IMR-90 (cell line): ENCODE measurements around the gene OR2A25. TPM values are rescaled to one million over a fixed set of nuclear protein-coding genes. Genes with fewer than 3 reads are reported as not detected.

Experiments
- ATAC-seq: fragments of 200-7000 bp; cut with Tn5 transposase; 2 replicates; pipeline ENCODE4 v1.9.1; 2020; ENCODE audit warnings: low read depth, mild to moderate bottlenecking, moderate library complexity
- BruUV-seq: library from RNA; stranded (reverse); fragments of 400-500 nt; replicated peaks from 2 replicates; lab custom pipeline; 2021; lab: Mats Ljungman, UMichigan
- CTCF ChIA-PET: fragments of 300-600 bp; formaldehyde crosslinking; extraction: SDS; loops from one replicate; lab custom pipeline; 2021; ENCODE audit warnings: antibody characterized with exemption; lab: Yijun Ruan, JAX
- POLR2A ChIA-PET: fragments of 300-600 bp; sonication (Branson Sonifier 250); formaldehyde crosslinking; loops from one replicate; lab custom pipeline; 2022; ENCODE audit warnings: antibody characterized with exemption; ENCODE audit not compliant: unreplicated experiment; lab: Charles Lee
- DNase-seq: peaks from one replicate; pipeline ENCODE4 v3.0.0; 2013
- H2AFZ ChIP-seq: replicated peaks from 2 replicates; pipeline ENCODE3; 2013; ENCODE audit warnings: low read length, mild to moderate bottlenecking; ENCODE audit not compliant: poor library complexity
- H2AK5ac ChIP-seq: 2 replicates; pipeline ENCODE4 v1.6.1; 2013; ENCODE audit warnings: low read depth, low read length, inconsistent platforms
- H2AK9ac ChIP-seq: replicated peaks from 2 replicates; pipeline ENCODE3; 2013; ENCODE audit warnings: mild to moderate bottlenecking, low read depth, low read length, moderate library complexity; ENCODE audit not compliant: poor library complexity
- H2BK120ac ChIP-seq: 2 replicates; pipeline ENCODE4 v1.6.1; 2013; ENCODE audit warnings: low read depth, low read length, inconsistent platforms
- H2BK15ac ChIP-seq: 3 replicates; pipeline ENCODE4 v1.6.1; 2013; ENCODE audit warnings: low read depth, low read length, inconsistent platforms
- H2BK20ac ChIP-seq: 2 replicates; pipeline ENCODE4 v1.6.1; 2013; ENCODE audit warnings: low read depth, mild to moderate bottlenecking, inconsistent platforms, low read length, moderate library complexity
- H2BK5ac ChIP-seq: 2 replicates; pipeline ENCODE4 v1.6.1; 2013; ENCODE audit warnings: mild to moderate bottlenecking, low read depth, low read length, inconsistent platforms; ENCODE audit not compliant: poor library complexity, severe bottlenecking
- H3K14ac ChIP-seq: replicated peaks from 2 replicates; pipeline ENCODE4 v1.6.1; 2013; ENCODE audit warnings: low read depth, low read length, inconsistent platforms
- H3K18ac ChIP-seq: 2 replicates; pipeline ENCODE4 v1.6.1; 2013; ENCODE audit warnings: low read depth, low read length, control low read depth
- H3K23ac ChIP-seq: 2 replicates; pipeline ENCODE4 v1.6.1; 2013; ENCODE audit warnings: low read depth, low read length, inconsistent platforms
- H3K27ac ChIP-seq: 2 replicates; pipeline ENCODE4 v1.5.1; 2013; ENCODE audit warnings: mild to moderate bottlenecking, control low read depth, low read length; ENCODE audit not compliant: insufficient read depth
- H3K27me3 ChIP-seq: 2 replicates; pipeline ENCODE4 v1.6.1; 2013; ENCODE audit warnings: low read length; ENCODE audit not compliant: control insufficient read depth, insufficient read depth
- H3K36me3 ChIP-seq: 2 replicates; pipeline ENCODE4 v1.6.1; 2013; ENCODE audit warnings: low read length, mixed read lengths; ENCODE audit not compliant: control insufficient read depth, insufficient read depth
- H3K4ac ChIP-seq: 2 replicates; pipeline ENCODE4 v1.6.1; 2013; ENCODE audit warnings: low read depth, low read length, inconsistent platforms
- H3K4me1 ChIP-seq: 2 replicates; pipeline ENCODE4 v1.6.1; 2013; ENCODE audit warnings: low read length, mixed read lengths; ENCODE audit not compliant: control insufficient read depth, insufficient read depth
- H3K4me2 ChIP-seq: 2 replicates; pipeline ENCODE4 v1.6.1; 2013; ENCODE audit warnings: low read depth, mild to moderate bottlenecking, control low read depth, low read length, moderate library complexity
- H3K4me3 ChIP-seq: 2 replicates; pipeline ENCODE4 v1.5.1; 2013; ENCODE audit warnings: low read depth, mild to moderate bottlenecking, control low read depth, low read length, moderate library complexity; ENCODE audit not compliant: insufficient read depth
- H3K56ac ChIP-seq: 2 replicates; pipeline ENCODE4 v1.6.1; 2013; ENCODE audit warnings: low read length, inconsistent platforms; ENCODE audit not compliant: insufficient read depth; ENCODE audit errors: extremely low read depth
- H3K79me1 ChIP-seq, 2 experiments: 2 replicates each; pipeline ENCODE4 v1.6.1; 2013; ENCODE audit warnings: low read length in 2 of 2, inconsistent platforms in 1 of 2, low read depth in 1 of 2
- H3K9ac ChIP-seq: 2 replicates; pipeline ENCODE4 v1.6.1; 2013; ENCODE audit warnings: low read depth, low read length, control low read depth
- H3K9me1 ChIP-seq: 2 replicates; pipeline ENCODE4 v1.6.1; 2013; ENCODE audit warnings: low read length, inconsistent platforms; ENCODE audit not compliant: insufficient read depth
- H3K9me3 ChIP-seq: 2 replicates; pipeline ENCODE4 v1.6.1; 2013; ENCODE audit warnings: low read length; ENCODE audit not compliant: control insufficient read depth, insufficient read depth
- H4K20me1 ChIP-seq: 2 replicates; pipeline ENCODE4 v1.6.1; 2013; ENCODE audit warnings: low read length, inconsistent platforms; ENCODE audit not compliant: insufficient read depth
- H4K5ac ChIP-seq: 2 replicates; pipeline ENCODE4 v1.6.1; 2013; ENCODE audit warnings: mild to moderate bottlenecking, low read depth, low read length, control low read depth
- H4K8ac ChIP-seq, 2 experiments: 2 replicates each; pipeline ENCODE4 v1.6.1; 2013; ENCODE audit warnings: low read depth in 2 of 2, low read length in 2 of 2, control low read depth in 1 of 2, inconsistent platforms in 1 of 2
- H4K91ac ChIP-seq: 2 replicates; pipeline ENCODE4 v1.6.1; 2013; ENCODE audit warnings: low read depth, low read length, inconsistent platforms; ENCODE audit not compliant: insufficient read depth
- NFE2L2 ChIP-seq: fragments of 150-350 bp; IDR thresholded peaks from 2 replicates; pipeline ENCODE4 v1.6.1; 2016; ENCODE audit warnings: low read depth, mild to moderate bottlenecking, low read length
- WGBS, 2 experiments: methylation state at CpG; one replicate each; pipeline versions ENCODE4 v1.1.5 to v1.1.7; 2013; ENCODE audit warnings: missing lambda C conversion rate in 2 of 2; ENCODE audit not compliant: insufficient read length in 1 of 2; ENCODE audit errors: extremely low coverage in 2 of 2; 5-methylcytosine and 5-hydroxymethylcytosine counted together
- dilution Hi-C: fragments of 300-500 bp; cut with HindIII; formaldehyde crosslinking; loops from one replicate; pipeline ENCODE4 v1.14.3; 2018; ENCODE audit warnings: low sequenced_read_pairs; ENCODE audit not compliant: unreplicated experiment
- in situ Hi-C: fragments of 300-500 bp; cut with MboI; formaldehyde crosslinking; loops from 3 replicates; pipeline ENCODE4 v1.14.3; 2019; ENCODE audit warnings: low sequenced_read_pairs, inconsistent platforms, mixed read lengths
- intact Hi-C: fragments of 100-400 bp; cut with micrococcal nuclease; formaldehyde crosslinking; loops from 2 replicates; pipeline ENCODE4 v1.10.0; 2022
- polyA plus RNA-seq, 3 experiments: library from polyadenylated mRNA; depleted of rRNA; stranded (reverse); fragments of >200 nt; gene quantifications; 2 replicates each; pipeline ENCODE4 v1.2.3, GENCODE V29; 2012; ENCODE audit warnings: low replicate concordance in 1 of 3
- total RNA-seq: library from RNA; depleted of rRNA; stranded (reverse); fragments of >200 nt; gene quantifications from 2 replicates; pipeline ENCODE4 v1.2.3, GENCODE V29; 2012

OR2A25 gene
- total and polyA plus RNA-seq, 2 of the 4 experiments (the other 2 are of a cell fraction): not detected

- no peak within 1 kb of the TSS for H3K4me2 ChIP-seq
- no peaks in the 10 kb centered on the region for H3K9me3 ChIP-seq
- no peak for ATAC-seq
- H3K14ac ChIP-seq: no peak within 1 kb of the TSS
- no peak within 1 kb of the TSS for H3K4ac ChIP-seq
- H4K91ac ChIP-seq: no peak within 1 kb of the TSS
- no peaks in the 10 kb centered on the region for H3K36me3 ChIP-seq
- no peak within 1 kb of the TSS for H2BK15ac ChIP-seq
- no peak within 1 kb of the TSS for H3K27ac ChIP-seq
- no CpG with 5 or more reads among the region's 2 CpGs for WGBS, 2 experiments
- H2AFZ ChIP-seq: no peak within 1 kb of the TSS
- DNase-seq: no peak
- no peak within 1 kb of the TSS for H3K4me3 ChIP-seq
- H2BK120ac ChIP-seq: no peak within 1 kb of the TSS
- H3K4me1 ChIP-seq: no peaks in the 10 kb centered on the region
- no peak within 1 kb of the TSS for H3K9ac ChIP-seq
- no peak for TF ChIP-seq NFE2L2
- H4K5ac ChIP-seq: no peak within 1 kb of the TSS
- intact Hi-C loops (no loop called here), in situ Hi-C loops (no loop called here), dilution Hi-C loops (no loop called here)
- no peak within 1 kb of the TSS for H2AK5ac ChIP-seq
- H3K9me1 ChIP-seq: no peaks in the 10 kb centered on the region
- H3K79me1 ChIP-seq: no peaks in the 10 kb centered on the region
- H3K23ac ChIP-seq: no peak within 1 kb of the TSS
- no peak within 1 kb of the TSS for H2BK20ac ChIP-seq
- no peak within 1 kb of the TSS for H2BK5ac ChIP-seq
- no peaks in the 10 kb centered on the region for H3K27me3 ChIP-seq
- POLR2A ChIA-PET: no interaction called here
- no peak within 1 kb of the TSS for H2AK9ac ChIP-seq
- H3K18ac ChIP-seq: no peak within 1 kb of the TSS
- CTCF ChIA-PET: no interaction called here
- no TSS peak for BruUV-seq
- no peaks in the 10 kb centered on the region for H4K20me1 ChIP-seq
- no peak within 1 kb of the TSS for H4K8ac ChIP-seq
- H3K56ac ChIP-seq: no peak within 1 kb of the TSS
These were observed 16.4 kb downstream of the OR2A25 start, which contains the start of gene OR2A12 for GRCh38 chr7:144085978-144086377. Gene OR2A12, plus strand, starts transcription at chr7:144086278. Its CDS starts 8,830 bp downstream, at chr7:144095108.
